H1 (cell line): Measurements from ENCODE around the gene SLC6A17. TPM values are rescaled to one million over a fixed set of nuclear protein-coding genes. Genes with fewer than 3 reads are reported as not detected.

Experiments used
- CTCF ChIA-PET: fragments of 300-600 bp; sonication (Branson Sonifier 250); formaldehyde crosslinking; loops from one replicate; lab custom pipeline; 2021; ENCODE audit not compliant: partially characterized antibody; lab: Charles Lee
- POLR2A ChIA-PET: fragments of 300-600 bp; sonication (Branson Sonifier 250); formaldehyde crosslinking; loops from one replicate; lab custom pipeline; 2021; ENCODE audit warnings: inconsistent platforms; ENCODE audit not compliant: partially characterized antibody; lab: Charles Lee
- DNase-seq, 2 experiments: peaks; one replicate each; pipeline versions ENCODE4 v3.0.0 to v3.0.0-alpha.2; 2010 to 2022; ENCODE audit warnings: low spot score in 2 of 2, low read depth in 1 of 2, mixed read lengths in 1 of 2
- FAIRE-seq: peaks from 2 replicates; lab custom pipeline; 2011; peaks lifted over from hg19 to GRCh38; lab: Jason Lieb, UNC
- H2AFZ ChIP-seq: 2 replicates; pipeline ENCODE4 v1.8.1; 2012; ENCODE audit warnings: low read length, inconsistent platforms
- H2AK5ac ChIP-seq: 2 replicates; pipeline ENCODE4 v1.6.1; 2013; ENCODE audit warnings: low read depth, low read length
- H2BK120ac ChIP-seq: replicated peaks from 2 replicates; pipeline ENCODE3; 2013; ENCODE audit warnings: low read depth, low read length, inconsistent platforms
- H2BK12ac ChIP-seq: 2 replicates; pipeline ENCODE4 v1.6.1; 2013; ENCODE audit warnings: low read depth, low read length
- H2BK15ac ChIP-seq: 2 replicates; pipeline ENCODE4 v1.6.1; 2013; ENCODE audit warnings: low read length
- H2BK20ac ChIP-seq: 2 replicates; pipeline ENCODE4 v1.6.1; 2013; ENCODE audit warnings: low read length
- H2BK5ac ChIP-seq: 2 replicates; pipeline ENCODE4 v1.6.1; 2013; ENCODE audit warnings: low read depth, low read length
- H3K14ac ChIP-seq: 2 replicates; pipeline ENCODE4 v1.6.1; 2013; ENCODE audit warnings: inconsistent platforms; ENCODE audit not compliant: insufficient read length
- H3K18ac ChIP-seq: 2 replicates; pipeline ENCODE4 v1.6.1; 2013; ENCODE audit warnings: low read length; ENCODE audit errors: extremely low read depth
- H3K23ac ChIP-seq: 2 replicates; pipeline ENCODE4 v1.6.1; 2013; ENCODE audit warnings: inconsistent platforms; ENCODE audit not compliant: insufficient read length
- H3K23me2 ChIP-seq: 2 replicates; pipeline ENCODE4 v1.6.1; 2013; ENCODE audit warnings: low read depth, low read length
- H3K27ac ChIP-seq: 2 replicates; pipeline ENCODE4 v1.6.1; 2011; ENCODE audit warnings: low read depth, low read length, inconsistent platforms
- H3K27me3 ChIP-seq, 4 experiments: replicated peaks in 1 of 4; 1 replicate in 1 of 4; 2 replicates in 3 of 4; pipeline versions ENCODE4 v1.6.1 to v1.8.1; 2011 to 2013; ENCODE audit warnings: low read length in 3 of 4, mild to moderate bottlenecking in 3 of 4, inconsistent platforms in 2 of 4, mixed read lengths in 2 of 4, moderate library complexity in 1 of 4; ENCODE audit not compliant: control insufficient read depth in 3 of 4, insufficient read depth in 3 of 4; ENCODE audit errors: extremely low read depth in 1 of 4
- H3K36me3 ChIP-seq, 4 experiments: 2 replicates each; pipeline versions ENCODE4 v1.6.1 to v1.8.1; 2011 to 2013; ENCODE audit warnings: mild to moderate bottlenecking in 4 of 4, low read length in 3 of 4, moderate library complexity in 2 of 4, control low read depth in 1 of 4, inconsistent platforms in 1 of 4; ENCODE audit not compliant: insufficient read depth in 4 of 4, control insufficient read depth in 2 of 4
- H3K4ac ChIP-seq: replicated peaks from 2 replicates; pipeline ENCODE3; 2013; ENCODE audit warnings: low read length, low read depth, mixed read lengths, inconsistent platforms; ENCODE audit not compliant: insufficient read length
- H3K4me1 ChIP-seq, 4 experiments: replicated peaks in 1 of 4; 1 replicate in 1 of 4; 2 replicates in 3 of 4; pipeline versions ENCODE4 v1.6.1 to v1.8.1; 2011 to 2013; ENCODE audit warnings: low read length in 3 of 4, inconsistent platforms in 2 of 4, mixed read lengths in 1 of 4; ENCODE audit not compliant: insufficient read depth in 4 of 4, control insufficient read depth in 3 of 4
- H3K4me2 ChIP-seq, 2 experiments: 2 replicates each; pipeline versions ENCODE4 v1.6.1 to v1.8.1; 2011 to 2013; ENCODE audit warnings: low read depth in 2 of 2, low read length in 2 of 2, control low read depth in 1 of 2, inconsistent platforms in 1 of 2, mild to moderate bottlenecking in 1 of 2; ENCODE audit not compliant: insufficient read depth in 1 of 2
- H3K4me3 ChIP-seq, 4 experiments: fragments of 200-600, 300-600 bp in 1 of 4; sonication (generic), shearing (Covaris generic), sonication (Bioruptor Twin) in 1 of 4; 2 replicates each; pipeline versions ENCODE4 v1.5.1 to v1.8.1; 2011 to 2016; ENCODE audit warnings: low read length in 4 of 4, low read depth in 3 of 4, control low read depth in 2 of 4, inconsistent platforms in 2 of 4, mild to moderate bottlenecking in 2 of 4, mixed read lengths in 1 of 4, moderate library complexity in 1 of 4; ENCODE audit not compliant: insufficient read depth in 2 of 4; ENCODE audit errors: extremely low read depth in 1 of 4
- H3K56ac ChIP-seq: replicated peaks from 2 replicates; pipeline ENCODE3; 2013; ENCODE audit warnings: low read depth, mild to moderate bottlenecking, mixed read lengths, low read length, inconsistent platforms; ENCODE audit not compliant: insufficient read length
- H3K79me1 ChIP-seq: 2 replicates; pipeline ENCODE4 v1.6.1; 2013; ENCODE audit warnings: low read depth, low read length, control low read depth
- H3K79me2 ChIP-seq, 2 experiments: 2 replicates each; pipeline versions ENCODE4 v1.6.1 to v1.8.1; 2012 to 2013; ENCODE audit warnings: low read length in 2 of 2, mild to moderate bottlenecking in 2 of 2, inconsistent platforms in 1 of 2; ENCODE audit not compliant: insufficient read depth in 2 of 2, control insufficient read depth in 1 of 2
- H3K9ac ChIP-seq, 4 experiments: replicated peaks in 1 of 4; 1 replicate in 1 of 4; 2 replicates in 3 of 4; pipeline versions ENCODE4 v1.6.1 to v1.8.1; 2011 to 2013; ENCODE audit warnings: low read depth in 3 of 4, low read length in 3 of 4, control low read depth in 2 of 4, mild to moderate bottlenecking in 2 of 4, moderate library complexity in 2 of 4, inconsistent platforms in 1 of 4; ENCODE audit errors: extremely low read depth in 1 of 4
- H3K9me3 ChIP-seq, 2 experiments: 2 replicates each; pipeline versions ENCODE4 v1.6.1 to v1.8.1; 2012 to 2013; ENCODE audit warnings: mild to moderate bottlenecking in 2 of 2, moderate library complexity in 2 of 2, control low read depth in 1 of 2, inconsistent platforms in 1 of 2, low read depth in 1 of 2, low read length in 1 of 2, mixed read lengths in 1 of 2; ENCODE audit not compliant: insufficient read depth in 2 of 2
- H4K20me1 ChIP-seq, 2 experiments: replicated peaks in 1 of 2; 2 replicates each; pipeline versions ENCODE3 to v1.8.1; 2011 to 2013; ENCODE audit warnings: inconsistent platforms in 2 of 2, low read length in 2 of 2, mild to moderate bottlenecking in 1 of 2; ENCODE audit not compliant: insufficient read depth in 2 of 2, control insufficient read depth in 1 of 2
- H4K5ac ChIP-seq: 2 replicates; pipeline ENCODE4 v1.6.1; 2013; ENCODE audit warnings: low read length, low read depth, mixed read lengths, inconsistent platforms; ENCODE audit not compliant: insufficient read length
- H4K8ac ChIP-seq: 2 replicates; pipeline ENCODE4 v1.8.0; 2013; ENCODE audit warnings: mild to moderate bottlenecking, moderate library complexity, low read length, inconsistent platforms; ENCODE audit not compliant: insufficient read depth; ENCODE audit errors: extremely low read depth
- H4K91ac ChIP-seq: replicated peaks from 2 replicates; pipeline ENCODE3; 2013; ENCODE audit warnings: low read length, mixed read lengths, inconsistent platforms; ENCODE audit not compliant: insufficient read length
- BRCA1 ChIP-seq: IDR thresholded peaks from 2 replicates; pipeline ENCODE4 v1.6.1; 2012; ENCODE audit warnings: low read depth, low read length, improper control_type of control experiment
- CBX8 ChIP-seq: fragments of 300-800, 300-1000 bp; sonication (generic); IDR thresholded peaks from 2 replicates; pipeline ENCODE4 v1.7.1; 2016; ENCODE audit warnings: low read depth, low read length, borderline replicate concordance
- JUN ChIP-seq: IDR thresholded peaks from 2 replicates; pipeline ENCODE4 v1.6.1; 2011; ENCODE audit warnings: low read depth, mild to moderate bottlenecking, improper control_type of control experiment, low read length
- RFX5 ChIP-seq: IDR thresholded peaks from 2 replicates; pipeline ENCODE4 v1.6.1; 2011; ENCODE audit warnings: low read depth, low read length, improper control_type of control experiment, borderline replicate concordance
- SIX5 ChIP-seq: IDR thresholded peaks from 2 replicates; pipeline ENCODE4 v1.6.1; 2011; ENCODE audit warnings: mild to moderate bottlenecking, low read depth, low read length
- TCF12 ChIP-seq: IDR thresholded peaks from 2 replicates; pipeline ENCODE4 v1.6.1; 2011; ENCODE audit warnings: low read depth, mild to moderate bottlenecking, low read length
- USF2 ChIP-seq: IDR thresholded peaks from 2 replicates; pipeline ENCODE4 v1.6.1; 2011; ENCODE audit warnings: low read length, improper control_type of control experiment
- ZNF274 ChIP-seq: IDR thresholded peaks from 2 replicates; pipeline ENCODE4 v1.7.0; 2012; ENCODE audit warnings: low read length, borderline replicate concordance; ENCODE audit errors: extremely low read depth
- WGBS, 2 experiments: shearing (Covaris generic) in 1 of 2; methylation state at CpG; one replicate each; pipeline versions ENCODE4 v1.1.6 to v1.1.7; 2013 to 2015; ENCODE audit warnings: low lambda C conversion rate in 2 of 2, mixed read lengths in 2 of 2, inconsistent platforms in 1 of 2, low coverage in 1 of 2, missing lambda C conversion rate in 1 of 2; ENCODE audit not compliant: insufficient replicate concordance in 2 of 2, insufficient coverage in 1 of 2, insufficient read length in 1 of 2; ENCODE audit errors: extremely low coverage in 1 of 2, missing lambda C conversion rate in 1 of 2; 5-methylcytosine and 5-hydroxymethylcytosine counted together
- long read RNA-seq, 2 experiments: library from RNA in 1 of 2; library from capped mRNA in 1 of 2; stranded (forward); transcript quantifications; one replicate each; pipeline ENCODE4 v2.0.0, GENCODE V29; 2021; ENCODE audit warnings: inconsistent platforms in 1 of 2
- polyA minus RNA-seq, 3 experiments: library from RNA; depleted of rRNA, polyadenylated mRNA; stranded (reverse); fragments of >200 nt; gene quantifications; 1 replicate in 2 of 3; 2 replicates in 1 of 3; pipeline ENCODE4 v1.2.3, GENCODE V29; 2011
- polyA plus RNA-seq, 7 experiments: library from polyadenylated mRNA; depleted of rRNA in 3 of 7; stranded (reverse) in 5 of 7; unstranded in 2 of 7; fragments of >200 nt in 5 of 7; fragments of 200-250 nt in 2 of 7; gene quantifications; 1 replicate in 5 of 7; 2 replicates in 1 of 7; 4 replicates in 1 of 7; pipeline versions ENCODE4 v1.2.1 to v1.2.3, GENCODE V29; 2011 to 2013; ENCODE audit warnings: missing spikeins in 2 of 7, mixed read lengths in 2 of 7
- total RNA-seq: library from RNA; stranded (reverse); fragmentation: NEBNext Ultra II Directional; extraction: Animal tissue kit (Norgen Biotek cat#: 25700); gene quantifications from 2 replicates; pipeline ENCODE4 v1.2.1, GENCODE V29; 2021

SLC6A17 gene
- total RNA-seq (0.28 and 0.29 TPM in 2 replicates), polyA plus RNA-seq (2011; rRNA removed) (0.08 and 0.15 TPM in 2 replicates), polyA minus RNA-seq (2011; rRNA and poly(A)+ RNA removed) (0.16 and 1.2 TPM in 2 replicates)
- polyA plus RNA-seq (2011; cell fraction: cytosol; rRNA removed) = 0.10 TPM
- polyA plus RNA-seq (2011; cell fraction: nucleus; rRNA removed) = 1.3 TPM
- polyA plus RNA-seq (2012, experiment 1 of 2) = 0.24 to 0.34 TPM (median 0.26 TPM) in 4 replicates
- 0.63 TPM for polyA plus RNA-seq (2012, experiment 2 of 2)
- 0.16 TPM for polyA plus RNA-seq (2013, experiment 1 of 2)
- polyA plus RNA-seq (2013, experiment 2 of 2) = 0.17 TPM
- polyA minus RNA-seq (2011; cell fraction: cytosol; rRNA and poly(A)+ RNA removed) = 0.88 TPM
- polyA minus RNA-seq (2011; cell fraction: nucleus; rRNA and poly(A)+ RNA removed) = 1.6 TPM
- long read RNA-seq, experiment 1 = 0 reads
- long read RNA-seq, experiment 2 = 0 reads

GRCh38 chr1:110150330-110151174 is at the start of gene SLC6A17:
Gene SLC6A17 (plus strand): TSS chr1:110150494. CDS start chr1:110166930, 16,436 bp downstream.
- Histone ChIP-seq H4K91ac (no peak within 1 kb of the TSS), H3K23ac (no peak within 1 kb of the TSS), H3K4ac (no peak within 1 kb of the TSS), H3K56ac (no peak within 1 kb of the TSS), H3K9me3 (no peaks in the 10 kb centered on the region), H3K36me3 (peaks cover 0 to 6% (median 0%) of the 10 kb centered on the region in 4 experiments; a peak in 1 of 8 replicates), H4K5ac (no peak within 1 kb of the TSS), H3K4me1 (peaks cover 0 to 5% (median 2%) of the 10 kb centered on the region in 4 experiments; a peak in 3 of 7 replicates), H2BK120ac (no peak within 1 kb of the TSS), H3K79me2 (no peaks in the 10 kb centered on the region), H2AK5ac (no peak within 1 kb of the TSS), H2BK15ac (no peak within 1 kb of the TSS), H4K8ac (0 out of 2 replicates have a peak within 1 kb of the TSS, but pooled peaks have one; percentile 63), H3K14ac (no peak within 1 kb of the TSS), H3K4me2 (peak within 1 kb of the TSS; percentile 53 to 92), H2BK12ac (no peak within 1 kb of the TSS), H2BK20ac (no peak within 1 kb of the TSS), H3K23me2 (peaks cover 12% of the 10 kb centered on the region; the same call in 1 of the 2 replicates), H3K4me3 (peak within 1 kb of the TSS; percentile 30 to 65 (median 44)), H3K18ac (no peak within 1 kb of the TSS), H2AFZ (no peak within 1 kb of the TSS), H2BK5ac (no peak within 1 kb of the TSS), H4K20me1 (peaks cover 3 to 5% of the 10 kb centered on the region in 2 experiments), H3K9ac (no peak within 1 kb of the TSS), H3K79me1 (no peaks in the 10 kb centered on the region), H3K27me3 (peaks cover 37 to 86% (median 68%) of the 10 kb centered on the region in 4 experiments), H3K27ac (no peak within 1 kb of the TSS)
- peak in 1 of 2 experiments; percentile 81 for DNase-seq
- 1% methylated on average over 53 of the region's 104 CpGs; no CpG with 5 or more reads in 1 of the 2 experiments for WGBS, 2 experiments
- FAIRE-seq = no peak
- ChIA-PET CTCF (interaction anchor here (0.8 to 3.4 kb wide), 12 partner anchors 11 to 310 kb away, joined by 3 to 19 read pairs (median 4); no protein-coding TSS in a partner anchor), POLR2A (interaction anchor here (0.8 to 1.6 kb wide), 2 partner anchors 11 to 18 kb away, joined by 3 to 4 read pairs; no protein-coding TSS in a partner anchor)
- TF ChIP-seq ZNF274 (no peak), JUN (no peak), BRCA1 (no peak), SIX5 (no peak), CBX8 (no peak), TCF12 (no peak), RFX5 (no peak), USF2 (no peak)
